ENCODE data around the gene PCCA.
A peak's percentile ranks its signal among the peaks of the same experiment; 100 is the strongest.

Gene PCCA

DNA sequence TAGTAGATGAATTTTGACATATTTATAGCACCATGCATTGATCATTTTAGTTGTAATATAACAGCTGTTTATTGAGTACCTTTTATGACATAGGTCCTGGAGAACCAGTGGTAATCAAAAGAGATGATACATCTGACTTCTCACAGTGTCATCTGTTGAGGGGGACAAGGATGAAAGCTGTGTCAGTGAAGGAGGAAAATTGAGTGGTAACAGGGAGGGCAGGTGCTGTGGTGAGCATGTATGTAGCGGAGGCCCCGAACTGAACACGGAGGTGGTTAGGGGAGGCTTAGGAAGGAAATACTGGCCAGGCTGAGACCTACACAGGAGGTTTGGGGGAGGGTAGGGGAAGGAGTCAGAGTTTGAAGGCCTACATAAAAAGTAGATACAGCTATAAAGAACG, 300.0 kb downstream of the PCCA start:
- no peak for DNase-seq (ENCODE audit: extremely low spot score)
- ChIA-PET CTCF (no interaction called here), POLR2A (no interaction called here)
- TF ChIP-seq FOXA1 (IDR thresholded peaks at IDR 0.05) (no peak), SUZ12 (IDR thresholded peaks at IDR 0.05) (no peak), ELF4 (IDR thresholded peaks at IDR 0.05) (no peak)

- no peak for DNase-seq (ENCODE audit: extremely low spot score)
- no peak for TF ChIP-seq L3MBTL2 (conservative IDR thresholded peaks at IDR 0.05)
- TF ChIP-seq ARNT (IDR thresholded peaks at IDR 0.05) = no peak
- TF ChIP-seq HDGF (IDR thresholded peaks at IDR 0.05; ENCODE audit: borderline replicate concordance) = no peak
- TF ChIP-seq TARDBP (IDR thresholded peaks at IDR 0.05) = no peak
- POLR2A ChIA-PET = no interaction called here
- CTCF ChIA-PET = no interaction called here
These were observed 300.7 kb downstream of the PCCA start for GRCh38 chr13:100389617-100390016.

- POLR2A ChIA-PET = interaction anchor here (0.8 kb wide), 1 partner anchor 419 kb away, joined by 3 read pairs; no protein-coding TSS in a partner anchor
These were observed 304.1 kb downstream of the PCCA start for GRCh38 chr13:100392709-100393630.

DNA sequence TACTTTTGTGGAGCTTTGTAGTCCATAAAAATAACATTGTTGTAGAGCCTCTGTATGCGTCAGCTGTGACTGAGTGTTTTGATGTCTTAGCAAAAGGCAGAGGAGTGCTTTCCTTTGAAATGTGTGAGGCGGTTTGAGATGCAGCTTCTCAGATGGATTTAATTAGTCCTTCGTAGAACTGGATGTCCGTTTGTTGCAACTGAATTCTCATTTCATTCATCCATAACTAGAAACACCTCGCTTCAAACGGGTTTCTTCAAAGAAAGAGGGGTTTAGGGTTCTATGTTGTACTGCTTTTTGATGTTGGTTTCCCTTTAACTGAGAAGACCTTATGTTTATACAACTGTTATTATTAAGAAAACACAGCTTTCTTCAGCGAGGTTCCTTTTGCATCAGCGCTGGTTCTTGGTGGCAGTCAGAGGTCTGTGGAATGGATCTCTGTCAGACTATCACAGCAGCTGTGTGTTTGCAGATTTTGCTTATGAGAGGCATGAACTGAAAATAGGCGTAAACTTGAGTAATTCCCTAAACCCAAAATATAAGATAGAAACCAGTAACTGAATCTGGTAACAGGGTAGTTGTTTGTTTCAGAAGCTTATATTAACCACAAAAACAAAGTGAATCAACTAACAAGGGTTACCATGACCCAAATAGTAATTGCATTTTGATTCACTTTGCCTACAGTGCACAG, 305.3 kb downstream of the PCCA start:
- no peak for TF ChIP-seq FOXK2 (IDR thresholded peaks at IDR 0.05)
- no peak for TF ChIP-seq TARDBP (IDR thresholded peaks at IDR 0.05)
- TF ChIP-seq HDGF (IDR thresholded peaks at IDR 0.05; ENCODE audit: borderline replicate concordance) = no peak
- TF ChIP-seq L3MBTL2 (conservative IDR thresholded peaks at IDR 0.05) = no peak
- no peak for TF ChIP-seq ZNF384 (IDR thresholded peaks at IDR 0.05)
- no peak for TF ChIP-seq ELF4 (IDR thresholded peaks at IDR 0.05)
- no peak for TF ChIP-seq SP1 (IDR thresholded peaks at IDR 0.05)
- TF ChIP-seq FOXM1 (IDR thresholded peaks at IDR 0.05; ENCODE audit: borderline replicate concordance) = no peak
- TF ChIP-seq CTBP1 (IDR thresholded peaks at IDR 0.05; ENCODE audit: borderline replicate concordance) = no peak
- TF ChIP-seq ARNT (IDR thresholded peaks at IDR 0.05) = no peak
- TF ChIP-seq NFRKB (IDR thresholded peaks at IDR 0.05) = no peak
- TF ChIP-seq SUZ12 (IDR thresholded peaks at IDR 0.05) = no peak
- TF ChIP-seq FOXA1 (IDR thresholded peaks at IDR 0.05) = no peak
- no peak for TF ChIP-seq BHLHE40 (IDR thresholded peaks at IDR 0.05; ENCODE audit: borderline replicate concordance)
- TF ChIP-seq, protein P1, sequence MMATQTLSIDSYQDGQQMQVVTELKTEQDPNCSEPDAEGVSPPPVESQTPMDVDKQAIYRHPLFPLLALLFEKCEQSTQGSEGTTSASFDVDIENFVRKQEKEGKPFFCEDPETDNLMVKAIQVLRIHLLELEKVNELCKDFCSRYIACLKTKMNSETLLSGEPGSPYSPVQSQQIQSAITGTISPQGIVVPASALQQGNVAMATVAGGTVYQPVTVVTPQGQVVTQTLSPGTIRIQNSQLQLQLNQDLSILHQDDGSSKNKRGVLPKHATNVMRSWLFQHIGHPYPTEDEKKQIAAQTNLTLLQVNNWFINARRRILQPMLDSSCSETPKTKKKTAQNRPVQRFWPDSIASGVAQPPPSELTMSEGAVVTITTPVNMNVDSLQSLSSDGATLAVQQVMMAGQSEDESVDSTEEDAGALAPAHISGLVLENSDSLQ (IDR thresholded peaks at IDR 0.05) = no peak
- ChIA-PET CTCF (no interaction called here), POLR2A (no interaction called here)
- DNase-seq (ENCODE audit: extremely low spot score) = no peak

More at GRCh38 chr13:100392709-100393630, 304.1 kb downstream of the PCCA start:
- CTCF ChIA-PET = no interaction called here
- TF ChIP-seq LEF1 (IDR thresholded peaks at IDR 0.05; ENCODE audit: borderline replicate concordance) (no peak), SUZ12 (IDR thresholded peaks at IDR 0.05) (no peak), FOXK2 (IDR thresholded peaks at IDR 0.05) (no peak), ZNF384 (IDR thresholded peaks at IDR 0.05) (peak; percentile 76)
- TF ChIP-seq, protein P1 (IDR thresholded peaks at IDR 0.05) = peak; percentile 54
- DNase-seq (ENCODE audit: extremely low spot score) = peak; percentile 49

- ChIA-PET POLR2A (no interaction called here), CTCF (no interaction called here)
- TF ChIP-seq HDGF (IDR thresholded peaks at IDR 0.05; ENCODE audit: borderline replicate concordance) (no peak), ZNF384 (IDR thresholded peaks at IDR 0.05) (no peak), BHLHE40 (IDR thresholded peaks at IDR 0.05; ENCODE audit: borderline replicate concordance) (no peak), LEF1 (IDR thresholded peaks at IDR 0.05; ENCODE audit: borderline replicate concordance) (no peak), TARDBP (IDR thresholded peaks at IDR 0.05) (no peak), L3MBTL2 (conservative IDR thresholded peaks at IDR 0.05) (no peak)
- DNase-seq (ENCODE audit: extremely low spot score) = no peak
These were observed 306.9 kb downstream of the PCCA start for GRCh38 chr13:100395698-100396373.

DNA sequence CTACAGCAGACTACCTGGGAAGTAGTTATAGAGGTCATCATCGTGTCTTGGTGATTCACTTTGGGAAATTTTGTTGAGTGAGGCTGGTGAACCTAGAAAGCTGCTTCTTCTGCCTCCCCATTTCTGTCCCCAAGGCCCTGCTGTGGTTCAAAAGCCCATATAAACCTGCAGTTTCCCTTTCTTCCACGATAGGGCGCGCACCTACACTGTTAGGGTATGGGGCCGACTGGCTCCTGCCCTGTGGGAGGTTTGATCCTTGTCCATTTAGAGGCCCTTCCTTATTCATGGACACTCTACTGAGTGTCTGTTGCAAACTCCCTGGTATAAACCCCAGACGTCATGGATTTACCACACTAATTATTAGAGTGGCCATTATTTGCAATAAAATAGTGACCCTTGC, 307.9 kb downstream of the PCCA start:
- no peak for TF ChIP-seq LEF1 (IDR thresholded peaks at IDR 0.05; ENCODE audit: borderline replicate concordance)
- no peak for DNase-seq (ENCODE audit: extremely low spot score)
- POLR2A ChIA-PET = no interaction called here
- CTCF ChIA-PET = no interaction called here

GRCh38 chr13:100397627-100398026, 308.7 kb downstream of the PCCA start:
- POLR2A ChIA-PET = no interaction called here
- CTCF ChIA-PET = no interaction called here
- TF ChIP-seq LEF1 (IDR thresholded peaks at IDR 0.05; ENCODE audit: borderline replicate concordance) (no peak), SUZ12 (IDR thresholded peaks at IDR 0.05) (no peak), L3MBTL2 (conservative IDR thresholded peaks at IDR 0.05) (no peak), FOXK2 (IDR thresholded peaks at IDR 0.05) (no peak), TARDBP (IDR thresholded peaks at IDR 0.05) (no peak), ZNF384 (IDR thresholded peaks at IDR 0.05) (no peak), CTBP1 (IDR thresholded peaks at IDR 0.05; ENCODE audit: borderline replicate concordance) (no peak), HDGF (IDR thresholded peaks at IDR 0.05; ENCODE audit: borderline replicate concordance) (no peak), SP1 (IDR thresholded peaks at IDR 0.05) (no peak), NFRKB (IDR thresholded peaks at IDR 0.05) (no peak), ARNT (IDR thresholded peaks at IDR 0.05) (no peak), ELF4 (IDR thresholded peaks at IDR 0.05) (no peak), FOXM1 (IDR thresholded peaks at IDR 0.05; ENCODE audit: borderline replicate concordance) (no peak)
- TF ChIP-seq, protein P1 (IDR thresholded peaks at IDR 0.05) = no peak
- DNase-seq (ENCODE audit: extremely low spot score) = no peak
